LNCaP clone FGC (cell line): Measurements from ENCODE around the gene WNT4.

Experiments
- DNase-seq: peaks from one replicate; pipeline ENCODE4 v3.0.0-alpha.2; 2011; ENCODE audit warnings: low read depth
- H3K4me3 ChIP-seq: 2 replicates; pipeline ENCODE4 v1.5.1; 2011; ENCODE audit warnings: mild to moderate bottlenecking, low read depth, low read length, control low read depth
- TF ChIP-seq, protein P1 (sequence below): IDR thresholded peaks from 2 replicates; pipeline ENCODE4 v1.5.1; 2012; ENCODE audit warnings: mild to moderate bottlenecking; ENCODE audit not compliant: control insufficient read depth, insufficient read depth; ENCODE audit errors: extremely low read depth

Gene WNT4

GRCh38 chr1:22121421-22121911 is 21.4 kb downstream of the WNT4 start:
- no peak overlapping the region for H3K4me3 ChIP-seq
- TF ChIP-seq, protein P1, sequence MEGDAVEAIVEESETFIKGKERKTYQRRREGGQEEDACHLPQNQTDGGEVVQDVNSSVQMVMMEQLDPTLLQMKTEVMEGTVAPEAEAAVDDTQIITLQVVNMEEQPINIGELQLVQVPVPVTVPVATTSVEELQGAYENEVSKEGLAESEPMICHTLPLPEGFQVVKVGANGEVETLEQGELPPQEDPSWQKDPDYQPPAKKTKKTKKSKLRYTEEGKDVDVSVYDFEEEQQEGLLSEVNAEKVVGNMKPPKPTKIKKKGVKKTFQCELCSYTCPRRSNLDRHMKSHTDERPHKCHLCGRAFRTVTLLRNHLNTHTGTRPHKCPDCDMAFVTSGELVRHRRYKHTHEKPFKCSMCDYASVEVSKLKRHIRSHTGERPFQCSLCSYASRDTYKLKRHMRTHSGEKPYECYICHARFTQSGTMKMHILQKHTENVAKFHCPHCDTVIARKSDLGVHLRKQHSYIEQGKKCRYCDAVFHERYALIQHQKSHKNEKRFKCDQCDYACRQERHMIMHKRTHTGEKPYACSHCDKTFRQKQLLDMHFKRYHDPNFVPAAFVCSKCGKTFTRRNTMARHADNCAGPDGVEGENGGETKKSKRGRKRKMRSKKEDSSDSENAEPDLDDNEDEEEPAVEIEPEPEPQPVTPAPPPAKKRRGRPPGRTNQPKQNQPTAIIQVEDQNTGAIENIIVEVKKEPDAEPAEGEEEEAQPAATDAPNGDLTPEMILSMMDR = no peak
- DNase-seq = no peak

GRCh38 chr1:22120469-22120790 is 22.5 kb downstream of the WNT4 start:
- H3K4me3 ChIP-seq = no peak overlapping the region
- DNase-seq = no peak
- TF ChIP-seq, protein P1 = no peak

- no peak for DNase-seq
- TF ChIP-seq, protein P1 = no peak
- no peak overlapping the region for H3K4me3 ChIP-seq
Measured at GRCh38 chr1:22119626-22120468, 23.1 kb downstream of the WNT4 start.

DNA sequence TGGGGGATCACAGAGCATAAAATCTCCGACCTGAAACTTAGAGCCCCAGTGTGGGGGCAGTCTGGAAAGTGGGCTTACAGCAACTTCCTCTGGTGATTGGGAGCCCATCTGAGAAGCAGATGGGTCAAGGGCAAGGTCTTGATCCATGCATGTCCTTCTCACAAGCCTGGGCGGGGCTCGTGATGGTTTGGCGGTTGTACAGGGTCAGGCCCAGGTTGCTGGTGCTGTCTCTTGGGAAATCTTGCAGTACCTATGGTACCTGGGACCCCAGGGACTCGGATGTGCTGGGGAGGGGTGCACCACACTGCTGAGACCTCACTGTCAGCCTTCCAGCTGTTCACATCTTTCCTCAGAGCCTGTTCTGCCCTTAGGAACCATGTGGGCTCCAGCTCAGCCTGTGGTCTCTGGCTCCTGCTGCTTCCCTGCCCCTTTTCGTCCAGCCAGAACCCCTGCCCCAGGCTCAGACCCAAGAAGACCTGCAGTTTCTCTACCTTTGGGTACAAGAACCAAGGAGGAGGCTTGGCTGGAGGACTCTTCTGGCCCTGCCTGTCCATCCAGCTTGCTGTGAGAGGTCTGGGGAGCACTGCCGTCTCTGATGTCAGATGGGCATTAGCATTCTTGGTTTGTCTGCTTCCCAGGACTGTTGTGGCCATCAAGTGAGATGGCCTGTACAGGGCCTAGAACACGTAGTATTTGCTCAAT is 24.5 kb downstream of the WNT4 start:
- no peak for DNase-seq
- TF ChIP-seq, protein P1 = no peak
- no peak overlapping the region for H3K4me3 ChIP-seq

DNA sequence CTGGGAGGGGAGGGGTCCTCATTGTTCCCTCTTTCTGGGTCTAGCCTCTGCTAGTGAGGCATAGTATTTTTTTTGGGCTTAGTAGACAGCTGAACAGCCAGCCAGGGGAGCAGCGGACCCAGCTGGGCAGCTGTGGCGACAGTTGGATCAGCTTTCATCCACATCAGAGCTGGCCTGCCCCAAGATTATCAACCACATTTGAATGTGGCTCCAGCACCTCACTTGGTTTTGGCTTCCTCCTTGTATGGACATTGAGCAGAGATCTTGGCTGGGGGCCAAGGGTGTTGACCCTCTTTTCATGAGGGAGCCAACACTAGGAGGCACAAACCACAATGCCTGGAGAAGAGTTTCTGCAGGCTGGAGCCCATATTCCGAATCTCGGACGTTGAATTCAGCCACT is 25.0 kb downstream of the WNT4 start:
- no peak overlapping the region for H3K4me3 ChIP-seq
- DNase-seq = no peak
- TF ChIP-seq, protein P1 = no peak

DNA sequence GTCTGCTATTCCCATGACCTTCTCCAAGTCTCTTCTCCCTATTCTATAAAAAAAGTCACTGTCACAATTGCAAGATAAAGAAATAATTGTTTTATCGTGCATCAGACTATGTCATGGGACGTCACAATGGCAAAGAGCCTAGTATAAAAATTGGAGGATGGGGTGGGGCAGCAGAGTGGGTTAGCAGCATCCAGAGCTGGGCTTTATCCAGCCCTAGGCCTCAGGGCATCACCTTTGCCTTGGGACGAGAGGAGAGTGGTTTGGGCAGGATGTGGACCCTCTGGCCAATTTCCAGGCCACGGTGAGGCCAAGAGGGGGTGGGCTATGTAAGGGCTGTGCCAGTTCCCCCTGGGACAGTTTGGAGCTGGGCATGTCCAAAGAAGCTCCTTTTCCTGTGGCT is 25.7 kb downstream of the WNT4 start:
- H3K4me3 ChIP-seq = no peak overlapping the region
- TF ChIP-seq, protein P1 = no peak
- DNase-seq = no peak
